ENCODE data around the gene MRPL12. TPM values are rescaled to one million over a fixed set of nuclear protein-coding genes. Genes with fewer than 3 reads are reported as not detected.

The MRPL12 gene
- total RNA-seq, 1 experiment from 2014 or later = 139 TPM

GRCh38 chr17:81706232-81706611 is 3.1 kb downstream of the MRPL12 start:
- H3K4me1 Mint-ChIP-seq = peaks cover 29% of the 10 kb centered on the region
- CTCF ChIA-PET = interaction anchor here (1.5 kb wide), 1 partner anchor 31 kb away, joined by 4 read pairs; no protein-coding TSS in a partner anchor
- TF ChIP-seq, protein P1, sequence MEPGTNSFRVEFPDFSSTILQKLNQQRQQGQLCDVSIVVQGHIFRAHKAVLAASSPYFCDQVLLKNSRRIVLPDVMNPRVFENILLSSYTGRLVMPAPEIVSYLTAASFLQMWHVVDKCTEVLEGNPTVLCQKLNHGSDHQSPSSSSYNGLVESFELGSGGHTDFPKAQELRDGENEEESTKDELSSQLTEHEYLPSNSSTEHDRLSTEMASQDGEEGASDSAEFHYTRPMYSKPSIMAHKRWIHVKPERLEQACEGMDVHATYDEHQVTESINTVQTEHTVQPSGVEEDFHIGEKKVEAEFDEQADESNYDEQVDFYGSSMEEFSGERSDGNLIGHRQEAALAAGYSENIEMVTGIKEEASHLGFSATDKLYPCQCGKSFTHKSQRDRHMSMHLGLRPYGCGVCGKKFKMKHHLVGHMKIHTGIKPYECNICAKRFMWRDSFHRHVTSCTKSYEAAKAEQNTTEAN (CRISPR knock-in tag; IDR thresholded peaks at IDR 0.05) = no peak
- TF ChIP-seq, protein P2, sequence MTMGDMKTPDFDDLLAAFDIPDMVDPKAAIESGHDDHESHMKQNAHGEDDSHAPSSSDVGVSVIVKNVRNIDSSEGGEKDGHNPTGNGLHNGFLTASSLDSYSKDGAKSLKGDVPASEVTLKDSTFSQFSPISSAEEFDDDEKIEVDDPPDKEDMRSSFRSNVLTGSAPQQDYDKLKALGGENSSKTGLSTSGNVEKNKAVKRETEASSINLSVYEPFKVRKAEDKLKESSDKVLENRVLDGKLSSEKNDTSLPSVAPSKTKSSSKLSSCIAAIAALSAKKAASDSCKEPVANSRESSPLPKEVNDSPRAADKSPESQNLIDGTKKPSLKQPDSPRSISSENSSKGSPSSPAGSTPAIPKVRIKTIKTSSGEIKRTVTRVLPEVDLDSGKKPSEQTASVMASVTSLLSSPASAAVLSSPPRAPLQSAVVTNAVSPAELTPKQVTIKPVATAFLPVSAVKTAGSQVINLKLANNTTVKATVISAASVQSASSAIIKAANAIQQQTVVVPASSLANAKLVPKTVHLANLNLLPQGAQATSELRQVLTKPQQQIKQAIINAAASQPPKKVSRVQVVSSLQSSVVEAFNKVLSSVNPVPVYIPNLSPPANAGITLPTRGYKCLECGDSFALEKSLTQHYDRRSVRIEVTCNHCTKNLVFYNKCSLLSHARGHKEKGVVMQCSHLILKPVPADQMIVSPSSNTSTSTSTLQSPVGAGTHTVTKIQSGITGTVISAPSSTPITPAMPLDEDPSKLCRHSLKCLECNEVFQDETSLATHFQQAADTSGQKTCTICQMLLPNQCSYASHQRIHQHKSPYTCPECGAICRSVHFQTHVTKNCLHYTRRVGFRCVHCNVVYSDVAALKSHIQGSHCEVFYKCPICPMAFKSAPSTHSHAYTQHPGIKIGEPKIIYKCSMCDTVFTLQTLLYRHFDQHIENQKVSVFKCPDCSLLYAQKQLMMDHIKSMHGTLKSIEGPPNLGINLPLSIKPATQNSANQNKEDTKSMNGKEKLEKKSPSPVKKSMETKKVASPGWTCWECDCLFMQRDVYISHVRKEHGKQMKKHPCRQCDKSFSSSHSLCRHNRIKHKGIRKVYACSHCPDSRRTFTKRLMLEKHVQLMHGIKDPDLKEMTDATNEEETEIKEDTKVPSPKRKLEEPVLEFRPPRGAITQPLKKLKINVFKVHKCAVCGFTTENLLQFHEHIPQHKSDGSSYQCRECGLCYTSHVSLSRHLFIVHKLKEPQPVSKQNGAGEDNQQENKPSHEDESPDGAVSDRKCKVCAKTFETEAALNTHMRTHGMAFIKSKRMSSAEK (CRISPR knock-in tag; IDR thresholded peaks at IDR 0.05; ENCODE audit: borderline replicate concordance) = no peak
- TF ChIP-seq TEAD4 (CRISPR knock-in tag; IDR thresholded peaks at IDR 0.05) (no peak), CTCF (IDR thresholded peaks at IDR 0.05) (no peak), ELF4 (CRISPR knock-in tag; IDR thresholded peaks at IDR 0.05; ENCODE audit: low read depth) (no peak), PRDM15 (CRISPR knock-in tag; IDR thresholded peaks at IDR 0.05) (no peak), SOX15 (CRISPR knock-in tag; IDR thresholded peaks at IDR 0.05) (no peak), E2F4 (CRISPR knock-in tag; IDR thresholded peaks at IDR 0.05; ENCODE audit: borderline replicate concordance, low read depth) (no peak), ZNF232 (CRISPR knock-in tag; IDR thresholded peaks at IDR 0.05) (no peak), HMGA2 (CRISPR knock-in tag; IDR thresholded peaks at IDR 0.05) (no peak), JUN (CRISPR knock-in tag; IDR thresholded peaks at IDR 0.05) (no peak)
- TF ChIP-seq, protein P3, sequence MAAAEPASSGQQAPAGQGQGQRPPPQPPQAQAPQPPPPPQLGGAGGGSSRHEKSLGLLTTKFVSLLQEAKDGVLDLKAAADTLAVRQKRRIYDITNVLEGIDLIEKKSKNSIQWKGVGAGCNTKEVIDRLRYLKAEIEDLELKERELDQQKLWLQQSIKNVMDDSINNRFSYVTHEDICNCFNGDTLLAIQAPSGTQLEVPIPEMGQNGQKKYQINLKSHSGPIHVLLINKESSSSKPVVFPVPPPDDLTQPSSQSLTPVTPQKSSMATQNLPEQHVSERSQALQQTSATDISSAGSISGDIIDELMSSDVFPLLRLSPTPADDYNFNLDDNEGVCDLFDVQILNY (CRISPR knock-in tag; IDR thresholded peaks at IDR 0.05) = no peak
- DNase-seq (ENCODE audit: low spot score) = no peak
- peak overlapping the region; percentile 22; the same call in 1 of the 2 replicates for H3K4me3 Mint-ChIP-seq
- ATAC-seq = no peak
- no peaks in the 10 kb centered on the region for H3K9me3 Mint-ChIP-seq
- H3K27ac Mint-ChIP-seq = peak overlapping the region; percentile 65; the same call in 1 of the 2 replicates
- POLR2A ChIA-PET = no interaction called here
- H3K36me3 Mint-ChIP-seq = peaks cover 30% of the 10 kb centered on the region
- H3K27me3 Mint-ChIP-seq (ENCODE audit: low read depth) = no peaks in the 10 kb centered on the region

All from WTC11 (cell line).